ENCODE data around the gene ANGPTL2.
"Not testable (repeated sequence)": the region's sequence is repeated elsewhere in the genome, so short reads cannot be mapped to it uniquely, and the experiment has no call there.

The ANGPTL2 gene, protein sequence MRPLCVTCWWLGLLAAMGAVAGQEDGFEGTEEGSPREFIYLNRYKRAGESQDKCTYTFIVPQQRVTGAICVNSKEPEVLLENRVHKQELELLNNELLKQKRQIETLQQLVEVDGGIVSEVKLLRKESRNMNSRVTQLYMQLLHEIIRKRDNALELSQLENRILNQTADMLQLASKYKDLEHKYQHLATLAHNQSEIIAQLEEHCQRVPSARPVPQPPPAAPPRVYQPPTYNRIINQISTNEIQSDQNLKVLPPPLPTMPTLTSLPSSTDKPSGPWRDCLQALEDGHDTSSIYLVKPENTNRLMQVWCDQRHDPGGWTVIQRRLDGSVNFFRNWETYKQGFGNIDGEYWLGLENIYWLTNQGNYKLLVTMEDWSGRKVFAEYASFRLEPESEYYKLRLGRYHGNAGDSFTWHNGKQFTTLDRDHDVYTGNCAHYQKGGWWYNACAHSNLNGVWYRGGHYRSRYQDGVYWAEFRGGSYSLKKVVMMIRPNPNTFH

DNA sequence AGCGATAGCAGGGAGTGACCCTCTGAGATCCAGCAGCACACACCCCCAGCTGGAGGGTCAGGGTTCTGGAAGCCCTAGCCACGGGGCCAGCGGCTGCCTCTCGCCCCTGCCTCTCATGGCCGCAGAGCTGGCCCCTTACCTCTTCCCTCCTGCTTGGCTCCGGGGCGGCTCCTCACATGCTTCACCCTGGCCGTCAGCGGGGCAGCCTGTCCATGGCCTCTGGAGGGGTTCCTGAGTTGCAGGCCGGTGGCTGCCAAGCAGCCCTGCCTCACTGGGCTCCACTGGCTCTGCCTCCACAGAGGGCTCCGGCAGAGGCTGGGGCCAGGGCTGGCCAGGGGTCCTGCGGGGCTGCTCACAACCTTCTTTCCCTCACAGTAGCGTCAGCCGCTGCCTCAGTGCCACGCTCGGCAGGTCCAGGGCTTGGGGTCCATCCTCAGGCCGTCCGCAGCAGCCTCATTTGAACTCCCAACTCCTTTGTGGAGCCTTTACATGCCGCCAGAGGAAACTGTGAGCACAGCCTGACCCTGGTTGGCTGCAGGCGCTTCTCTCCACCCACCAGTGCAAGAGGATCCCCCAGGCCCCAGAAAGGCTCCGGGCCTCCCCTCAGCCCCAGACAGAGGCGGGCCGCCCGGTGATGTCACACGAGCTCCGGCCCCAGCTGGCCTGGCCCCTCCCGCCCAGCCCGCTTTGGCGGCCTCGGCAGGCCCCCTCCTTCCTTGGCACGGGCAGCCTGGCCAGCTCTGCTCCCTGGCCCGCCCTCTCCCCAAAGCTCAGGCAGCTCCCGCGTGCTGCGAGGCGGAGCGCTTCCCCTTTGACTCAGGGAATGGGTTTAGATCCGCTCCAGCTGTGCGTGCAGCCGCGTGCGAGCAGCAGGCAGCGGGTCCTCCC lies at the start of gene ANGPTL2:
Gene ANGPTL2, minus strand, starts transcription at position 460 of the 888 bp plus-strand sequence. CDS start 13,904 bp downstream, outside the sequence.
- DNase-seq (ENCODE audit: low read depth in 2 of 2), result no peak

- DNase-seq (ENCODE audit: low read depth in 2 of 2), result not testable (repeated sequence)
Measured at GRCh38 chr9:127171348-127171747, 48.9 kb upstream of the ANGPTL2 start.

- DNase-seq (ENCODE audit: low read depth in 2 of 2), result no peak
Measured at GRCh38 chr9:127170652-127171051, 48.2 kb upstream of the ANGPTL2 start.

DNA sequence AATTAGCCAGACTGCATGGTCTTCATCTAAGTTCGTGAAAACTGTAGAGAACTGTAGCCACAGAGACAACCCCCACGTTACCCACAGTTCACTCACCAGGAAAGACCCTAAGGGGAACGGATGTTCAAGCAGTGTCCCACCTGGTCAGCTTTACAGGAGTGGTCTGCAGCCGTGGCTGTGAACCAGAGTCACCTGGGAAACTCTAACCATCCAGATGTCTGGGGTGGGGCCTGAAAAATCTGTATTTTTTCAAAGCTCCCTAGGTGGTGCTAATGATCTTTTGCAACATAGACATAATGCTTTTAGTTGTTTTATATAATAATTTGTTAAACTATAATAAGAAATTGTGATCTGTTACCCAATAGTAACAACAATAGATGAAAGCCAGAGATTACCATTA lies 47.7 kb upstream of the ANGPTL2 start:
- DNase-seq (ENCODE audit: low read depth in 2 of 2), result no peak

DNA sequence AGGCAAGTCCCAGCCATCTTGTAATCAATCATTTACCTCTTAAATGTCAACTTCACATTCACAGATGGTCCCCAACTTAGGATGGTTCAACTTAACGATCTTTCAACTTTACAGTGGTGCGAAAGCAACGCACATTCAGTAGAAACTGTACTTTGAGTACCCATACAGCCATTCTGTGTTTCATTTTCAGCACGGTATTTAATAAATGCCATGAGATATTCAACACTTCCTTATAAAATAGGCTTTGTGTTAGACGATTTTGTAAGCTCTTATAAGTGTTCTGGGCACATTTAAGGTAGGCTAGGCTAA lies 47.1 kb upstream of the ANGPTL2 start:
- DNase-seq (ENCODE audit: low read depth in 2 of 2), result no peak

DNA sequence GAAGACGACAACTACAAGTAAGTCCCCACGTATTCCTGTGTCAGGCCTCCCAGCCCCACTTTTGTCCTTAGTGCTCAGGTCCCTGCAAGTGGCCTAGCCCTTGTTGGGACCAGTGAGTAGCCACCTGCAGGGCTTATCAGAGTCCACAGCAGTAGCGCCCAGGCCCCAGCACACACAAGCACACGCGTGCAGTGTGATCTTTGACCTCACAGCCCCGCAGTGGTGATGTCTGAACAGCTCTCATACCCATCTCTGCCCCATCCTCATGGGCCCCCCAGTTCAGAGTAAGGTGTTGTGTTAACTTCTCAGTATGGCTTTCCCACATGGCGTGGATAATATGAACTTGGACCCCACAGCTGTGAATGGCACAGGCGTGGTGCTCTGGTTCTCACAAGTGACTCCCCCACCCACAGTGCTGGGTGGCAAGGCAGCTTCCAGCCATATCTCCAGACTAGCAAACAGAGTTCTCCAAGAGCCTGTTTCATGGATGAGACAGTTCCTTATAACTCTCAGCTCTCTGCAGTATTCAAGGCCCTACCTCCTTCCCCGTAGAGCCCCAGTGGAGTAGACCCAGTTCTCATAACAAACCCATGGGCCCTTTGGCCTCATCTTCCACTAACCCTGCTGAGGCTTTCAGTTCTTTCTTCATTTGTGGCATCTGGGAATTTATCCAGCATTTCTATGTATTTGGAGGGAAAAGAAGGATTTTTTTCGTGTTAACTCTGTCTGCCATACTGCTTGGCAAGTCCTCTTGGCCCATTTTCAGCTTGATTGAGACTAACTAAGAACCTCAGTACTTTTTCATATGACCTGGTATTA lies 46.5 kb upstream of the ANGPTL2 start:
- no peak for DNase-seq (ENCODE audit: low read depth in 2 of 2)

DNA sequence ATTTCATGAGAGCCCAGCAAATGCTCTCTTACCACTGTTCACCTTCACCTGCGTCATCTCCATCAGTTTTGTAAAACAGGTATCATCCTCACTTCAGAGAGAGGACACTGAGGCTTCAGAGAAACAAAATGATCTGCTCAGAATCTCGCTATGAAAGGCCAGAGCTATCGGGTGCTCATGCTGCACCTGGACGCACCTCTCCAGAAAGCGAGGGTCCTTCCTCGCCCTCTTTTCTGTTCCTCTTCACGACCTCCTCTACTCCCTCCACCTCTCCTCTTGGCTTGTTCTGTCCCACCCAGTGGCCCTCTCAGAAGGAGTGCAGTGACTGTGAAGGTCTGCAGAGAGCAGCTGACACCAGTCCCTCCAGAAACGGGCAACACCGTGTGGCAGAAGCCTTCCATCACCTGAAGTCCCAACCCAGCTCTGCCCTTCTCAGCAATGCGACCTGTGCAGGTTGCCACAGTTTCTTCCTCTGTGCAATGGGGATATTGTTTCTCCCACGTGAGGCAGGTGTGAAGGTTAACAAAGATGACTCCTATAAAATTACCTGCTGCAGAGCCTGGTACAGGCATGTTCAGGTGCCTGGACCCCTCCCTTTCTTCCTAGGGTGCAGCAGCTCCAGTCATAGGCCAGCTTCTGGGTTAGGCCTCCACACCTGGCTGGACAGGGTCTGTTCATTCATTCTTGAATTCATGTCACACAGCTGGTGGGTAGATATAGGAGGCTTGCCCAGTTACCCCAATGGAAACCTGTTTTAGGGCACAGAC lies 45.3 kb upstream of the ANGPTL2 start:
- no peak for DNase-seq (ENCODE audit: low read depth in 2 of 2)

DNA sequence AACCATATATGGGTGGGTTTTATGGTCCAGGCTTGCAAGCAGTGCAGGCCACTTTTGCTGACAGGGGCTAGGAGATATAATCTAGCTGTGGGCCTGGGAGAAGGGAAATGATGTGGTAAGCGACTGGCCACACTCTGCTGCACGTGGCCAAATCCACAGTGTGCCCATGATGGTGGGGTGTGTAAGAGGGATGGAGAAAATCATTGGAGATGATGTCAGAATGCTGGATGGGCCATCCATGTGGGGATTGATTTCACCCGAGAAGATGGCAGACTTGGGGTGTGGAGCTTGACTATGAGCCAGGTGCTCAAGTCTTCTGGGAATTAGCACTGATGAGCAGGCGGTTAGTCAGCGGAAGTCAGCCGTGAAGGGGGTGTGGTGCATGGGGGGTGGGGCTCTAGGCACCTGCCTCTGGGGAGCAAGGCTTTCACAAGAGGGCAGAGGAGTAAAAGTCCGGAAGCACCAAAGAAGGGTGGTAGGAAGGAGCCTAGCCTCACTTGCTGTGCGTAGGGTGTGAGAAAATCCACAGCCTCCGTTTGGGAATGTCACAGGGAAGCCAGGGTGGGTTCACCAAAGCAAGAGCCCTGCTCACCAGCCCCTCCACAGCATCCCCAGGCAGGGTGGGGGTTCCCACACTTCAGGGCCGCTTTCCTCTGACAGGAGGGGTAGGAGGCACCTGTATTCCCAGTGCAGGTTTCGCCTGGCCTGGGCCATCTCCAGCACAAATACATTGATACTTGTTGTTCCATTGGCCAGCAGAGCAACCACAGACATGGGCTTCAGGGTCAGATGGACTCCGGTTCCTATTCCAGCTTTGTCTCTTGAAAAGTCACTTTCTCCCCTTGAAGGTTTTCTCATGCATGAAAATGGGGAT lies 44.5 kb upstream of the ANGPTL2 start:
- no peak for DNase-seq (ENCODE audit: low read depth in 2 of 2)

DNA sequence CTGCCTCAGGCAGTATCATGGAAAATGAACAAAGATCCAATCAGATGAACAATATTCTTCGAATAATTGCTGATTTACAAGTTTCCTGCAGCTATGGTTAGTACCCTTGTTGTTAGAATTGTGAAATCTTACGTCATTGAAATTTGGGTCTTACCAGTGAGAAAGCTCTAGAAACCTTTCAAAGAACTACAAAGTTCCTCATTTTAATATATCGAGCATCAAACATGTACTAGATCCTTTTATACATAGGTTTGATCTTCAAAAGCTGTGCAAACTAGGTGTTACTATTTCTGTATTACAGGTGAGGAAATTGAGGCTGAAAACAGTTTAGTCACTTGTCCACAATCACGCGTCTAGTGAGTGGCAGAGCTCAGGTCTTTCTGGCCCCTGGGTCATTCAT lies 43.7 kb upstream of the ANGPTL2 start:
- DNase-seq (ENCODE audit: low read depth in 2 of 2), result no peak

DNA sequence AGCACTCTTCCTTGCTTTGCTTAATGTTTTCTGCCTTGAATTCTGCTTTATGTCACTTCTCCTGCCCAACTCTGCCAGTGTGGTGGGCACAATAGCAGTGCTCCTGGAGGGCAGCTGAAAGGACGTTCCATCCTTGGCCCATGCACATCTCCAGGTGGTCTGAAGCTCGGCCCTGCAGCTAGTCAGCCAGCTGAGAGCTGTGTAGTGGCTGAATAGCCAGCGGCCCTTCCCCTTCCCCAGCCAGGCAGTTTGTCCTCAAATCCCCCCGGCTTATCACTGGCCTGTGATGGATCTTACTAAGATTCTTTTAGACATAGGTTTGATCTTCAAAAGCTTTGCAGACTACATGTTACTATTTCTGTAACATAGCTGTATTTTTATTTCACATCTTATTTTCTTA lies 42.7 kb upstream of the ANGPTL2 start:
- DNase-seq (ENCODE audit: low read depth in 2 of 2), result no peak

DNA sequence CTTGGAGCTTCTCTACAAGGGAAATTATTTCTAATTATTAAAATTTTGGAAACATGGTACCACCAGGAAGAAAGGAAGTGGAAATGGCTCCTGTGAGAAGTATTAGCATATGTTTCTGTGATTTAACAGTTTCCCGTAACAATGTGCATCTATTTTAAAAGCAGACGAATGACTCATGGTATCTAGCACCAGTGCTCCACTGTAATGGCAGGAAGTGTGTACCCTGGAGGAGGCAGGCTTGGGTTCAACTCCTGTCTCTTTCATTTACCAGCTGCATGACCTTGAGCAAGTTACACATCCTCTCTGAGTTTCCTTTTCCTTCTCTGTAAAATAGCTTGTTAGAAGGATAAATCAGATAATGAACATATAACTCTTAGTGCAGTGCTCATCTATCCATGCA lies 41.0 kb upstream of the ANGPTL2 start:
- DNase-seq (ENCODE audit: low read depth in 2 of 2), result no peak

DNA sequence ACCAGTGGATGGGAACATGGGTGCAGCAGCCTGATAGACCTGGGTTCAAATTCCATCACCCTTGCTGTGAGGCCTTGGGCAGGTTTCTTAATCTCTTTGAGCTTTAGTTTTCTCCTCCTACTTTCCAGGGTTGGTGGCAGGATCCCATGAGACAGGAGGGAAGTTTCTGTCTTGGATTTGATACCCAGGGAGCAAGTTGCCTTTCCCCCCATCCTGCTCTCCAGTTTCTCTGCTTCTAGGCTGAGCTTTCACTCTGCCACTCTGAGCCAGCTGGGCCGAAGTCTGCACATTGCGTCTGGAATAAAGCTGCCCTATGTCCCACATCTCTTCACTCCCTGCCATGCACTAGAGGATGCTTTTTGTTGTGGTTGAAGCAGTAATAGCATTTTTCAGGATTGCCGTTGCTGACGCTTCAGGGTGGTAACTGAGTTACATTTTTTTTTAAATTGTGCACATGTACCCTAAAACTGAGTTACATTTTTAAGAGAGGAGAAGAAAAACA lies 40.5 kb upstream of the ANGPTL2 start:
- no peak for DNase-seq (ENCODE audit: low read depth in 2 of 2)

GRCh38 chr9:127162046-127162863 lies 39.8 kb upstream of the ANGPTL2 start:
- no peak for DNase-seq (ENCODE audit: low read depth in 2 of 2)

DNA sequence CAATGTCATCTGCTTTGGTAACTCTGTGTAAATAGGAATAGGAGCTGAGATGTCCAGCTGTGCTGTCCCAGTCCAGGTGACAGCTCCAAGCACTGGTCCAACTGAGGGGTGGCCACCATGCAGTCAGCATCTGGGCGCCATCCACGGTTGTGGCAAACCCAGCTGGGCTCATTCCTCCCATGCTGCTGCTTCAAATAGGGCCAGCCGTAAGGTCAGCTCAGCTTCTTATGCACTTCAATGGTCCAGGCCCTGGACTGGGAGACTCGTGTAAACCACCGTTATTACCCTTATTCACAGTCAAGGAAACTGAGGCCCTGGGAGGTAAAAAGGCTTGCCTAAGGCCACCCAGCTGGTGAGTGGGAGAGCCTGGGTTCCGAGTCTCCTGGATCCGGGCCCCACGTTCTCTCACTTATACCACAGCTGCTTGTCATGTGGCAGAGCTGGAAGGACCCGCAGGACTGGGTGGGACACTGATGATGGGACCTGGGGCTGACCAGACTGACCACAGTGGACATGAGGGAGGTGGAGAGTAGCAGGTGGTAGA lies 38.7 kb upstream of the ANGPTL2 start:
- DNase-seq (ENCODE audit: low read depth in 2 of 2), result no peak

DNA sequence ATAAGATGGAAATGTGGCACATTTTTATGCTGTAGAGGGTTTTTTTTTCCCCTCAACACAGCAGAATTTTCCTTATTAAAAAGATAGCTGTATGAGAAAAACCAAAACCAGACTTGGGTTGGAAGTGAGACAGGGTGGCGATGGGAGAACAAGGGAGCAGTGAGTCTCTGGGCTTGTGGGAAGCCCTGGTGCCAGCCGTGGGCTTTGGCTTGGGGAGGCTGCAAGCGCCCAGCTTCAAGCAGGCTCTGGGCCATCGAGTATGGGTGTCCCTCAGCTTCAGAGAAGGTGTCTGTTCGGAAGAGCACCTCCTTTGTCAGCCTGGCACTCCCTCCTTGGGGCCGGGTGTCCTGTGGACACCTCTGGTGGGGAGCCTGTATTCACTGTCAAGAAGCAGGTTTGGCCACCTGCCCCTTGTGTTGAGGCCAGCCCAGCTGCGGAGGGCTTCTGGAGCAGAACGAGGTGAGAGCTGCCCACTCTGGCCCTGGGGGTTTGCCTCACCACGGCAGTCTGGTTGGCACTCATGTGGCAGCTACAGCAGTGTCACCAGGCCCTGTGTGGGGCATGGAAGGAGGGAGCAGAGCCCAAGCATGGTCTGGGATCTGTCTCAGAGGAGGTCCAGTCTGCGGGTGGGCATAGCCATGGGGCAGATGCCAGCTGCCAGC lies 37.6 kb upstream of the ANGPTL2 start:
- no peak for DNase-seq (ENCODE audit: low read depth in 2 of 2)

GRCh38 chr9:127159325-127159801 lies 36.9 kb upstream of the ANGPTL2 start:
- no peak for DNase-seq (ENCODE audit: low read depth in 2 of 2)

- DNase-seq (ENCODE audit: low read depth in 2 of 2), result no peak
Measured at GRCh38 chr9:127158786-127159324, 36.4 kb upstream of the ANGPTL2 start.
